Activated CD4-positive, alpha-beta T cell treated with anti-CD3 and anti-CD28 coated beads, Interleukin-2, amount 10 ng/mL, durations not matched to agents 24 days and 14 days (primary cell): ENCODE data around the gene DYNC2LI1. TPM values are rescaled to one million over a fixed set of nuclear protein-coding genes. Genes with fewer than 3 reads are reported as not detected.

Source experiments
- DNase-seq: peaks from one replicate; pipeline ENCODE4 v3.0.0; 2022
- H3K27ac Mint-ChIP-seq: one replicate; pipeline ENCODE4 v1.8.0; 2022; ENCODE audit warnings: mild to moderate bottlenecking, mixed read lengths
- H3K27me3 Mint-ChIP-seq: one replicate; pipeline ENCODE4 v1.8.0; 2022; ENCODE audit warnings: mixed read lengths
- H3K36me3 Mint-ChIP-seq: one replicate; pipeline ENCODE4 v1.8.0; 2022; ENCODE audit warnings: low read depth, mild to moderate bottlenecking, mixed read lengths
- H3K4me1 Mint-ChIP-seq: one replicate; pipeline ENCODE4 v1.8.0; 2021; ENCODE audit warnings: mixed read lengths
- H3K4me3 Mint-ChIP-seq: one replicate; pipeline ENCODE4 v1.8.0; 2022; ENCODE audit warnings: mild to moderate bottlenecking, moderate library complexity, mixed read lengths
- H3K9me3 Mint-ChIP-seq: one replicate; pipeline ENCODE4 v1.8.0; 2021; ENCODE audit warnings: mixed read lengths
- intact Hi-C: fragments of 100-400 bp; cut with micrococcal nuclease; formaldehyde crosslinking; loops from one replicate; pipeline ENCODE4 v1.15.1; 2023
- total RNA-seq: library from RNA; stranded (reverse); gene quantifications from 2 replicates; pipeline ENCODE4 v1.2.3, GENCODE V29; 2022

Gene DYNC2LI1
- total RNA-seq, 1 donor from 2014 or later, result 9.8 TPM

DNA sequence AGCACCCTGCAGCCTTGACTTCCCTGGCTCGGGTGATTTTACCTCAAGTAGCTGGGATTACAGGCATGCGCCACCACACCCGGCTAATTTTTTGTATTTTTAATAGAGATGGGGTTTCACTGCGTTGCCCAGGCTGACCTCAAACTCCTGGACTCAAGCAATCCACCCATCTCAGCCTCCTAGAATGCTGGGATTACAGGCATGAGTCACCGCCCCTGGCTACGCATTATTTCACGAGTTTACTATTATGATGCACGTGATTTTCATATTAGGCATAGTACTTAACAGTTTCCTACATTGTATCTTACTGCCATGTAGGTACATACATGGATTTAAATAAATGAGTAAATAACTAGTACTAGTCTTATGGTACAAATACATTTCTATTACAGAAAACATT, 4.4 kb downstream of the DYNC2LI1 start:
- Mint-ChIP-seq H3K9me3 (peaks cover 3% of the 10 kb centered on the region), H3K4me1 (peaks cover 18% of the 10 kb centered on the region), H3K27ac (no peak overlapping the region), H3K36me3 (peaks cover 2% of the 10 kb centered on the region), H3K4me3 (no peak overlapping the region), H3K27me3 (no peaks in the 10 kb centered on the region)
- no peak for DNase-seq
- intact Hi-C loops, result loop anchor here (10.0 kb wide), 2 partner anchors 483 to 587 kb away; partner anchors contain the start of genes CAMKMT and PREPL

DNA sequence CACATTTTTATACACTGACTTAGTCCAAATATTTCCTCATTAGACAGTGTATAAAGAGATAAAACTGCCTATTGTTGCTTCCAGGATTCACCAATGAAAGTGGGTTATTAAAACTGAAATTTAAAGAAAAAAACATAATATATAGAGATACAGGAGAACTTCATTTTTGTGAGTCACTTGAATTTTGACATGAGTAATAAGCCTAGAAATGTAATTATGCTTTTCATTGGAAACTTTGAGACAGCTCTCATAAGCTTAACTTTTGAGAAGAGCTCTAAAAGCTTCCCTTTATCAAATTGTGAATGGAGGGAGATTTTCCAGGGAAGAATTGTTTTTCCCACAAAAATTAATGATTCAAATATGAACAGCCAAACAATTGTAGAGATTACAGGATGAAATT, 14.1 kb downstream of the DYNC2LI1 start:
- no peak overlapping the region for H3K4me3 Mint-ChIP-seq
- H3K4me1 Mint-ChIP-seq, result no peaks in the 10 kb centered on the region
- intact Hi-C loops, result no loop called here
- no peaks in the 10 kb centered on the region for H3K27me3 Mint-ChIP-seq
- H3K36me3 Mint-ChIP-seq, result peaks cover 1% of the 10 kb centered on the region
- H3K9me3 Mint-ChIP-seq, result no peaks in the 10 kb centered on the region
- H3K27ac Mint-ChIP-seq, result no peak overlapping the region
- DNase-seq, result no peak

DNA sequence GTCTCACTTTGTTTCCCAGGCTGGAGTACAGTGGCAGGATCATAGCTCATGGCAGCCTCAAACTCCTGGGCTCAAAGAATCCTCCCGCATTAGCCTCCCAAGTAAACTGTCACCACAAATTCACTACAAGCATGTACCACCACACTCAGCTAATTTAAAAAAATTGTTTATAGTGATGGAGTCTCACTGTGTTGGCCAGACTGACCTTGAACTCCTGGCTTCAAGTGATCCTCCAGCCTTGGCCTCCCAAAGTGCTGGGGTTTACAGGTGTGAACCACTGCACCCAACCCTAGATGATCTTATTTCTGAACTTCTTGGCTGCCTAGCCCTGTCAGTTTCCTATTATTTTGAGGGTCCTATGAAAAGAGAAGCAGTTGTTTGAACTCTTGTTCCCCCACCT, 14.8 kb downstream of the DYNC2LI1 start:
- intact Hi-C loops, result no loop called here
- peak; percentile 37 for DNase-seq
- no peak overlapping the region for H3K4me3 Mint-ChIP-seq
- no peaks in the 10 kb centered on the region for H3K4me1 Mint-ChIP-seq
- H3K27me3 Mint-ChIP-seq, result no peaks in the 10 kb centered on the region
- H3K9me3 Mint-ChIP-seq, result no peaks in the 10 kb centered on the region
- peaks cover 1% of the 10 kb centered on the region for H3K36me3 Mint-ChIP-seq
- no peak overlapping the region for H3K27ac Mint-ChIP-seq

DNA sequence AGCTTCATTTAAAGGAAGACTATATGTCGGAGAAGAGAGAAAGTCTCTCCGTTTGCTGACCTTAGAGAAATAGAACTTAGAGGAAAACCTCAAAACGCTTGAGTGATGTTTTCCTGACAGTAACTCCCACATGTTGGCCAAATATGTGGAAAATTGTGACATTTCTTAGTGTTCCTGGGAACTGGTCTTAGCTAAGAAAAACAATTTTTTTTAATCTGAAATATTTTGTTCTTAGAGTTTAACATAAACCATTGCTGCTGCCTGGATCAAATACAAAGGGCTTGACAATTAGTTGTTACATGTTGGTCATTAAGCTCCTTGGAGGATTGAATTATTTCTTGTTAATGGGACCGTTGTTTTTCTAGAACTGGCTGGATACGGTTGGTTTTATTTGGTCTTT, 16.3 kb downstream of the DYNC2LI1 start:
- Mint-ChIP-seq H3K4me1 (no peaks in the 10 kb centered on the region), H3K9me3 (no peaks in the 10 kb centered on the region), H3K36me3 (peaks cover 1% of the 10 kb centered on the region), H3K4me3 (no peak overlapping the region), H3K27ac (no peak overlapping the region), H3K27me3 (no peaks in the 10 kb centered on the region)
- intact Hi-C loops, result no loop called here
- no peak for DNase-seq

DNA sequence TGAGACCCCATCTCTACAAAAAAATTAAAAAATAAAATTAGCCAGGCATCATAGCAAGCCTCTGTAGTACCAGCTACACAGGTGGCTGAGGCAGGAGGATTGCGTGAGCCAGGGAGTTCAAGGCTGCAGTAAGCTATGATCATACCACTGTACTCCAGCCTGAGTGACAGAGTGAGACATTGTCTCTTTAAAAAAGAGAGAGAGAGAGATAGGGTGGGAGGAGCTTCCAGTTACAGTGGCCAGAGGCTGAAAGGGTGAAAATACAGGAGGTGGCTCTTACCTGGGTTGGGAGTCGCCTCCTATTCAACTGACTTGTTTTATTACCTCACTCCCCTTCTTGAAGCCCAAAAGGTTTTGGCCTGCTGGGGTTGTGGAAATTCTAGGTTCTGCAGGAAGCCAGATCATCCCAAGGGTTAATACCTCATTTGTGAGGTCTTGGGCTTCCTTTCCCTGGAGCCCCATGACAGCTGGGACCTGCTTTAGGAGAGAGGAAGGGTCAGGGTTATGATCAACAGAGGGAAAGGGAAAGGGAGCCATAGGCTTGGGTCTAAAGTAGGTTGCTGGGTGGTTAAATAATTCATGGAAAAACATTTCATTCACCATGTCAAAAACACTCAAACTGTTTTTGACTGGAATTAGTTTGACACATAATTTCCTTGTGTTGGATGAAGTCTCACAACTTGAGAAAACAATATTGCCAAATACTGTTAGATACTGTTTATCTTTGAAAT, 17.4 kb downstream of the DYNC2LI1 start:
- Mint-ChIP-seq H3K27ac (no peak overlapping the region), H3K4me1 (no peaks in the 10 kb centered on the region), H3K4me3 (no peak overlapping the region), H3K36me3 (peaks cover 1% of the 10 kb centered on the region), H3K9me3 (no peaks in the 10 kb centered on the region), H3K27me3 (no peaks in the 10 kb centered on the region)
- intact Hi-C loops, result no loop called here
- no peak for DNase-seq

DNA sequence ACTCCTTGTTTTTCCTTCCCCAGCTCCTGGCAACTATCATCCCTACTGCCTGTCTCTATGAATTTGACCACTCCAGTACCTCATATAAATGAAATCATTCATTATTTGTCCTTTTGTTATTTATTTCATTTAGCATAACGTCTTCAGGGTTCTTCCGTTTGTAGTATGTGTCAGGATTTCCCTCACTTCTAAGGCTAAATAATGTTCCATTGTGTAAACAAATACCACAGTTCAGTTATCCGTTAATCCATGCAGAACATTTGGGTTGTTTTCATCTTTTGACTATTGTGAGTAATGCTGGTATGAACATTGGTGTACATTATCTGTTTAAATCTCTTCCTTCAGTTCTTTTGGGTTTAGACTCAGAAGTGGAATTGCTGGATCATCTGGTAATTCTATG, 18.8 kb downstream of the DYNC2LI1 start:
- H3K27ac Mint-ChIP-seq, result no peak overlapping the region
- H3K9me3 Mint-ChIP-seq, result no peaks in the 10 kb centered on the region
- H3K27me3 Mint-ChIP-seq, result no peaks in the 10 kb centered on the region
- intact Hi-C loops, result no loop called here
- peaks cover 1% of the 10 kb centered on the region for H3K36me3 Mint-ChIP-seq
- DNase-seq, result no peak
- H3K4me1 Mint-ChIP-seq, result no peaks in the 10 kb centered on the region
- H3K4me3 Mint-ChIP-seq, result no peak overlapping the region

DNA sequence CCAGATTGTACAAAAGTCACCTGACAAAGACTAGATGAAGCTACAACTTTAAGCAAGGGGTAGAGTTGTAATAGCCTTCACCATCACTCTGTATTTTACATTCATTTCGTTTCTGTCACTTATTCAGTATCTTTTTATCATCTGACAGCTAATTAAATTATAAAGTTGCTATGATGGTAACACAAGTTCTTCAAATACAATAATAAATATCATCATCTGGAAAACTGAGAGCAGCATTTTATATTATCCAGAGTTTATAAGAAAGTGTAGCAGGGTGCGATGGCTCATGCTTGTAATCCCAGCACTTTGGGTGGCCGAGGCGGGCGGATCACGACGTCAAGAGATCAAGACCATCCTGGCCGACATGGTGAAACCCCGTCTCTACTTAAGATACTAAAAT, 21.1 kb downstream of the DYNC2LI1 start:
- no peaks in the 10 kb centered on the region for H3K27me3 Mint-ChIP-seq
- no peak for DNase-seq
- no peaks in the 10 kb centered on the region for H3K9me3 Mint-ChIP-seq
- no peak overlapping the region for H3K27ac Mint-ChIP-seq
- H3K36me3 Mint-ChIP-seq, result no peaks in the 10 kb centered on the region
- no peak overlapping the region for H3K4me3 Mint-ChIP-seq
- intact Hi-C loops, result no loop called here
- H3K4me1 Mint-ChIP-seq, result no peaks in the 10 kb centered on the region

DNA sequence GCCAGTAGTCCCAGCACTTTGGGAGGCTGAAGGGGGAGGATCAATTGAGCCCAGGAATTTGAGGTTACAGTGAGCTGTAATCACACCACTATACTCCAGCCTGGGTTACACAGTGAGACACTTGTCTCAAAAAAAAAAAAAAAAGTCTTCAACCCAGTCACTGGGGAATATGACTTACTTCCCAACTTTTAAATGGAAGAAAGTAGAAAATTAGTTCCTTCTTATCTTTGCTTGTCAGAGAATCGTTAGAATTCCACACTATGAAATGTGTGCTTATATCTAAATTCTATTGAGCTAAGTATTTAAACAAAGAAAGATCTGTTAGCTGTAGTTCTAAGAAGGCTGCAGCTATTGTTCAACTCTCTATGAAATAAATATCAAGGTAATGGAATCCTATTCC, 22.4 kb downstream of the DYNC2LI1 start:
- no peak overlapping the region for H3K27ac Mint-ChIP-seq
- no peak for DNase-seq
- H3K4me3 Mint-ChIP-seq, result no peak overlapping the region
- no peaks in the 10 kb centered on the region for H3K4me1 Mint-ChIP-seq
- intact Hi-C loops, result no loop called here
- no peaks in the 10 kb centered on the region for H3K9me3 Mint-ChIP-seq
- no peaks in the 10 kb centered on the region for H3K36me3 Mint-ChIP-seq
- H3K27me3 Mint-ChIP-seq, result no peaks in the 10 kb centered on the region

DNA sequence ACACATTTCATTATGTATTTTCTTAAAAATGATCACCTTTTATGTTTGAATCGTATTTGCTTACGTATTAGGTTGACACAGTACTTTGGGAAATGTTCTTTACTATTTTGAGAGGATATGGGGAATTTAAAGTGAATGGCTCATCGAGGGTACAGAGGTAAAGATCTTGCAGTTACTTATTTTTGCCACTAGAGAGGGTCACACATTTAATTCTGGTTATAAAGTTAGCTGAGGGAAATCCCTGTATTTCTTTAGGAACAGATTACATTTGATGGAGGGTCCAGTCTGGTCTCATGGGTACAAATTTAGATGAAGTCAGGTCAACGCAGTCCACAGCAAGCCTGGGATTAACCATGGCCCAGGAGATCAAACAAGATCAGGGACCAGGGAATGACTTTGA, 24.5 kb downstream of the DYNC2LI1 start:
- H3K4me3 Mint-ChIP-seq, result no peak overlapping the region
- no peak overlapping the region for H3K27ac Mint-ChIP-seq
- no peaks in the 10 kb centered on the region for H3K27me3 Mint-ChIP-seq
- intact Hi-C loops, result no loop called here
- no peaks in the 10 kb centered on the region for H3K9me3 Mint-ChIP-seq
- no peaks in the 10 kb centered on the region for H3K4me1 Mint-ChIP-seq
- H3K36me3 Mint-ChIP-seq, result no peaks in the 10 kb centered on the region
- peak; percentile 26 for DNase-seq

DNA sequence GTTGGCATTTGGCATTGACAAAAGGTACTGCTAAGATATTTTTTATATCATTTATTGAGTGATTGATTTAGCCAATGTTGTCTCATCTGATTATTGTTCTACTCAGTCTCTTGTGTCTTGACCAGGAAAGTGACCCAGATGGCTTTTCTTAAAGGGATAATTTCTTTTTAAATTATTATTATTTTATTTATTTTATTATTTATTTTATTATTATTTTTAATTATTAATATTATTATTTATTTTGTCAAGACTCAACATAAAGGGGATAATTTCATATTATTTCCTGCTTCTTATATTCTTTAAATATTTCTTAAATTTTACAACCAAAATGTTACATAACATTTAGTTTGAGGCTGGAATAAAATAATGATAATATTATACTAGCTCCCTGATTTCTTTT, 27.1 kb downstream of the DYNC2LI1 start:
- intact Hi-C loops, result no loop called here
- Mint-ChIP-seq H3K27ac (no peak overlapping the region), H3K9me3 (no peaks in the 10 kb centered on the region)

DNA sequence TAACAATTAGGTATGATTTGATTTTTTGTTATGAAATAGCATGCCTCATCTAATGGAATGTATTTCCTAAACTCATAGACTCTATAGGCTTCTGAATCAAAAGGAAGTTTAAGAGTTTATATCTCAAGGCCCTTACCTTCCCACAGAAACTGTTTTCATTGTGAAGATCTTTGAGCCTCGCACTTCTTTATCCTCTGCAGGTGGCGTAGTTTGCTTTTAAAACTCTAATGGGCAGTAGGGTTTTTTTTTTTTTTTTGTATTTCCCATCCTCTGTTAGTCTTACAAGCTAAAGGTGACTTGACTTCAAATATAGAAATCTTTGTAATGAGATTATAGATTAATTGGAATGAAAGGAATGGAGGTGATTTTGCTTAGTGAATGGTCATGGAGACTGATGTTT, 28.3 kb downstream of the DYNC2LI1 start:
- intact Hi-C loops, result no loop called here
- no peak overlapping the region for H3K4me3 Mint-ChIP-seq
- H3K27me3 Mint-ChIP-seq, result no peaks in the 10 kb centered on the region
- no peaks in the 10 kb centered on the region for H3K9me3 Mint-ChIP-seq
- H3K27ac Mint-ChIP-seq, result no peak overlapping the region
- H3K4me1 Mint-ChIP-seq, result no peaks in the 10 kb centered on the region
- peak; percentile 5 for DNase-seq
- H3K36me3 Mint-ChIP-seq, result no peaks in the 10 kb centered on the region

More for the DNA sequence above, 27.1 kb downstream of the DYNC2LI1 start:
- H3K4me3 Mint-ChIP-seq, result no peak overlapping the region
- no peaks in the 10 kb centered on the region for H3K27me3 Mint-ChIP-seq
- no peaks in the 10 kb centered on the region for H3K36me3 Mint-ChIP-seq
- DNase-seq, result no peak
- no peaks in the 10 kb centered on the region for H3K4me1 Mint-ChIP-seq

DNA sequence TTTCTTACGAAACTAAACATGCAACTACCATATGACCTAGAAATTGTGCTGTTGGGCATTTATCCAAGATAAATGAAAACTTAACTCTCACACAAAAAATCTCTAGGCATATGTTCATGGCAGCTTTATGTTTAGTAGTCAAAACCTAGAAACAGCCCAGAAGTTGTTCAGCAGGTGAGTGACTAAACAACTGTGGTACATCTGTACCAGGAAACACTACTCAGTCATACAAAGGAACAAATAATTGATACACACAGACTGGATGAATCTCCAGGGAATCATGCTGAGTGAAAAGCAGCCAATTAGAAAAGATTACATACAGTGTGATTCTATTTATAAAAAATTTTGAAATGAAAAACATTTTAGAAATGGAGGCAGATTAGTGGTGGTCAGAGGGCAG, 29.3 kb downstream of the DYNC2LI1 start:
- Mint-ChIP-seq H3K36me3 (no peaks in the 10 kb centered on the region), H3K27me3 (peaks cover 1% of the 10 kb centered on the region), H3K9me3 (no peaks in the 10 kb centered on the region), H3K4me1 (no peaks in the 10 kb centered on the region), H3K4me3 (no peak overlapping the region), H3K27ac (no peak overlapping the region)
- DNase-seq, result peak; percentile 14
- intact Hi-C loops, result no loop called here

DNA sequence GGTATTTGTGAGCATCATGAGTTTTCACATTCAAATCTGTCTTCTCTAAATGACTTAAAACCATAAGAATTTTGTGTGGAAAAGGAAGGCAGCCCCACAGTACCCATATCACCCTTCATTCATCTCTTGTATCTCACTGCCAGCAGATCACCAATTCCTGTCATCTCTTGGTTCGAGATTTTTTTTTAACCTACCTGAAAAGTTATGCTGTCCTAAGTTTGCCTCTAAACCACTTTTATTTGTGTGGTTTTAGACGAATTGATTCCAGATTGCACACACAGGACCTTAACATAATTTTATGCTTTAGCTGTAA, 32.8 kb downstream of the DYNC2LI1 start:
- peaks cover 1% of the 10 kb centered on the region for H3K27me3 Mint-ChIP-seq
- no peaks in the 10 kb centered on the region for H3K36me3 Mint-ChIP-seq
- peak; percentile 11 for DNase-seq
- intact Hi-C loops, result no loop called here
- H3K4me1 Mint-ChIP-seq, result no peaks in the 10 kb centered on the region
- H3K9me3 Mint-ChIP-seq, result no peaks in the 10 kb centered on the region
- H3K4me3 Mint-ChIP-seq, result no peak overlapping the region
- H3K27ac Mint-ChIP-seq, result no peak overlapping the region

DNA sequence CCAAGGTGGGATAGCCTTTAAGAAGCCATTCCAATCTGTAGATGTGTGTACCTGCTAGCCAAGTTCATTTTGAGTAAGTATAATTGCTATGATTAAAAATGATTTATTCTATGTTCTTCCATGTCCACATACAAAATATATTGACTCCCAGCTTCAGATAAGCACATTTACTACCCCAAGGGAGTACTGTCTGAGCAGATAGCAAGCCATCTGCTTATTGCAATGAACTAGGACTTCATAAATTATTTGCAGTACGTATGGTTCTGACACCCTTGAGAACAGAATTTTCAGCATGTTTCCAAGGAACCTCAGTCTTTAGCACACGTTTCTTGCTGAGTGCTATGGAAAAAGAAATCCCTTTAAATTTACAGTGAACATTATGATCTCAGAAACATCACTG, 36.6 kb downstream of the DYNC2LI1 start:
- DNase-seq, result no peak
- Mint-ChIP-seq H3K27me3 (peaks cover 1% of the 10 kb centered on the region), H3K4me3 (no peak overlapping the region), H3K9me3 (no peaks in the 10 kb centered on the region), H3K36me3 (no peaks in the 10 kb centered on the region), H3K27ac (no peak overlapping the region), H3K4me1 (no peaks in the 10 kb centered on the region)
- intact Hi-C loops, result no loop called here

DNA sequence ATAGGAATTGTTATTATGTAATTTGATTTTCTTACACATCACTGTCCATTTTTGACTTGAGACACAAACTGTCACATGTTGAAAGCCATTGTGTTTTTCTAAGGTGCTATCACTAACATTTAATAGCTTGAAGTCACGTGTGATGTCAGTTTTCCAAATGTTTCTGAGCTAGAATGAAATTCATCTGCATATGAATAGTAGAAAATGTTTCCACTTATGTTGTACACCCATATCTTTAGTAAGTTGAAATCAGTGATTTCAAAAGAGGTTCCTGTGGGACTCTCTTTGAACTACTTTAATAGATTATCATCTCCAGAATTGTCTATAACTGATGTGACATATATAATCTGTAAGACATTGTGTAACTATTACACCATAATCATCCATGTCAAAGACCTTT, 37.0 kb downstream of the DYNC2LI1 start:
- intact Hi-C loops, result no loop called here
- H3K4me1 Mint-ChIP-seq, result no peaks in the 10 kb centered on the region
- H3K4me3 Mint-ChIP-seq, result no peak overlapping the region
- no peak for DNase-seq
- no peaks in the 10 kb centered on the region for H3K36me3 Mint-ChIP-seq
- no peak overlapping the region for H3K27ac Mint-ChIP-seq
- peaks cover 1% of the 10 kb centered on the region for H3K27me3 Mint-ChIP-seq
- no peaks in the 10 kb centered on the region for H3K9me3 Mint-ChIP-seq
